ENCODE measurements around the gene BNIP1.

The BNIP1 gene

GRCh38 chr5:173200356-173200755 is 56.0 kb downstream of the BNIP1 start:
- Histone ChIP-seq H3K27ac (replicated peaks; ENCODE audit: low read length) (no peak overlapping the region), H3K9ac (ENCODE audit: low read depth, low read length, poor library complexity) (no peak overlapping the region), H3K4me3 (ENCODE audit: low read length in 2 of 2) (no peak overlapping the region), H3K27me3 (ENCODE audit: control insufficient read depth in 3 of 3, insufficient read depth in 3 of 3, low read depth in 1 of 3, low read length in 3 of 3) (peaks cover 0 to 15% (median 9%) of the 10 kb centered on the region in 3 experiments), H3K79me1 (ENCODE audit: low read depth, low read length) (no peaks in the 10 kb centered on the region), H3K4me2 (ENCODE audit: insufficient read depth, low read length, poor library complexity, severe bottlenecking) (no peak overlapping the region), H3K14ac (ENCODE audit: low read length) (no peak overlapping the region), H3K23ac (ENCODE audit: low read depth, low read length, poor library complexity) (no peak overlapping the region), H2BK5ac (ENCODE audit: low read length) (no peak overlapping the region), H2AK5ac (ENCODE audit: low read depth, low read length) (no peak overlapping the region), H2AFZ (ENCODE audit: low read length) (no peak overlapping the region), H3K18ac (ENCODE audit: low read length) (no peak overlapping the region), H2BK15ac (ENCODE audit: low read length) (no peak overlapping the region), H2BK120ac (ENCODE audit: low read depth, low read length) (no peak overlapping the region), H3K36me3 (replicated peaks in 1 of 2; ENCODE audit: control insufficient read depth in 2 of 2, insufficient read depth in 2 of 2, low read length in 2 of 2) (no peaks in the 10 kb centered on the region), H4K91ac (ENCODE audit: low read depth, low read length, poor library complexity) (no peak overlapping the region), H3K4ac (ENCODE audit: low read length) (no peak overlapping the region), H3K4me1 (ENCODE audit: control insufficient read depth in 2 of 2, insufficient read depth in 1 of 2, low read depth in 1 of 2, low read length in 2 of 2) (peaks cover 2 to 3% of the 10 kb centered on the region in 2 donors), H4K8ac (ENCODE audit: low read depth, low read length) (no peak overlapping the region), H3K9me3 (replicated peaks in 1 of 2; ENCODE audit: control insufficient read depth in 2 of 2, insufficient read depth in 1 of 2, low read depth in 1 of 2, low read length in 2 of 2) (peaks cover 2 to 6% of the 10 kb centered on the region in 2 donors), H2BK12ac (ENCODE audit: low read length) (no peak overlapping the region)
- no peak for DNase-seq (ENCODE audit: low spot score)

GRCh38 chr5:173201636-173202265 is 57.4 kb downstream of the BNIP1 start:
- no CpG with 5 or more reads among the region's 13 CpGs for WGBS, 2 donors (ENCODE audit: extremely low coverage in 2 of 2, insufficient read length in 2 of 2, insufficient replicate concordance in 1 of 2)
- no peak overlapping the region for H3K27ac ChIP-seq (replicated peaks; ENCODE audit: low read length)
- no peak overlapping the region for H3K4me2 ChIP-seq (ENCODE audit: insufficient read depth, low read length, poor library complexity, severe bottlenecking)
- no peak overlapping the region for H3K18ac ChIP-seq (ENCODE audit: low read length)
- H3K36me3 ChIP-seq (replicated peaks in 1 of 2; ENCODE audit: control insufficient read depth in 2 of 2, insufficient read depth in 2 of 2, low read length in 2 of 2), result no peaks in the 10 kb centered on the region
- no peak overlapping the region for H4K8ac ChIP-seq (ENCODE audit: low read depth, low read length)
- no peak overlapping the region for H2BK15ac ChIP-seq (ENCODE audit: low read length)
- no peaks in the 10 kb centered on the region for H3K79me1 ChIP-seq (ENCODE audit: low read depth, low read length)
- no peak overlapping the region for H4K91ac ChIP-seq (ENCODE audit: low read depth, low read length, poor library complexity)
- H3K14ac ChIP-seq (ENCODE audit: low read length), result no peak overlapping the region
- H2BK5ac ChIP-seq (ENCODE audit: low read length), result no peak overlapping the region
- no peak overlapping the region for H3K4me3 ChIP-seq (ENCODE audit: low read length in 2 of 2)
- no peak overlapping the region for H2AFZ ChIP-seq (ENCODE audit: low read length)
- no peak overlapping the region for H3K23ac ChIP-seq (ENCODE audit: low read depth, low read length, poor library complexity)
- H2BK120ac ChIP-seq (ENCODE audit: low read depth, low read length), result no peak overlapping the region
- H3K4ac ChIP-seq (ENCODE audit: low read length), result no peak overlapping the region
- H3K9me3 ChIP-seq (replicated peaks in 1 of 2; ENCODE audit: control insufficient read depth in 2 of 2, insufficient read depth in 1 of 2, low read depth in 1 of 2, low read length in 2 of 2), result peaks cover 2 to 6% of the 10 kb centered on the region in 2 donors
- H3K9ac ChIP-seq (ENCODE audit: low read depth, low read length, poor library complexity), result peak overlapping the region; percentile 71
- H3K27me3 ChIP-seq (ENCODE audit: control insufficient read depth in 3 of 3, insufficient read depth in 3 of 3, low read depth in 1 of 3, low read length in 3 of 3), result peaks cover 0 to 19% (median 9%) of the 10 kb centered on the region in 3 experiments
- DNase-seq (ENCODE audit: low spot score), result no peak
- peaks cover 2 to 5% of the 10 kb centered on the region in 2 donors for H3K4me1 ChIP-seq (ENCODE audit: control insufficient read depth in 2 of 2, insufficient read depth in 1 of 2, low read depth in 1 of 2, low read length in 2 of 2)
- no peak overlapping the region for H2BK12ac ChIP-seq (ENCODE audit: low read length)
- no peak overlapping the region for H2AK5ac ChIP-seq (ENCODE audit: low read depth, low read length)

GRCh38 chr5:173202266-173202875 is 58.0 kb downstream of the BNIP1 start:
- H2BK15ac ChIP-seq (ENCODE audit: low read length), result no peak overlapping the region
- H2BK12ac ChIP-seq (ENCODE audit: low read length), result no peak overlapping the region
- H2AFZ ChIP-seq (ENCODE audit: low read length), result peak overlapping the region; percentile 85
- no peak overlapping the region for H3K4ac ChIP-seq (ENCODE audit: low read length)
- H3K27ac ChIP-seq (replicated peaks; ENCODE audit: low read length), result no peak overlapping the region
- no peak overlapping the region for H3K9ac ChIP-seq (ENCODE audit: low read depth, low read length, poor library complexity)
- no peak overlapping the region for H2BK120ac ChIP-seq (ENCODE audit: low read depth, low read length)
- no peak overlapping the region for H4K8ac ChIP-seq (ENCODE audit: low read depth, low read length)
- H3K4me3 ChIP-seq (ENCODE audit: low read length in 2 of 2), result peak overlapping the region in 1 of 2 donors; percentile 67
- no peaks in the 10 kb centered on the region for H3K79me1 ChIP-seq (ENCODE audit: low read depth, low read length)
- H3K4me1 ChIP-seq (ENCODE audit: control insufficient read depth in 2 of 2, insufficient read depth in 1 of 2, low read depth in 1 of 2, low read length in 2 of 2), result peaks cover 2 to 5% of the 10 kb centered on the region in 2 donors
- H2AK5ac ChIP-seq (ENCODE audit: low read depth, low read length), result no peak overlapping the region
- no peak overlapping the region for H2BK5ac ChIP-seq (ENCODE audit: low read length)
- H3K27me3 ChIP-seq (ENCODE audit: control insufficient read depth in 3 of 3, insufficient read depth in 3 of 3, low read depth in 1 of 3, low read length in 3 of 3), result peaks cover 0 to 17% (median 9%) of the 10 kb centered on the region in 3 experiments
- no peak for DNase-seq (ENCODE audit: low spot score)
- no peak overlapping the region for H3K4me2 ChIP-seq (ENCODE audit: insufficient read depth, low read length, poor library complexity, severe bottlenecking)
- H4K91ac ChIP-seq (ENCODE audit: low read depth, low read length, poor library complexity), result no peak overlapping the region
- no CpG with 5 or more reads among the region's 11 CpGs for WGBS, 2 donors (ENCODE audit: extremely low coverage in 2 of 2, insufficient read length in 2 of 2, insufficient replicate concordance in 1 of 2)
- no peak overlapping the region for H3K23ac ChIP-seq (ENCODE audit: low read depth, low read length, poor library complexity)
- no peaks in the 10 kb centered on the region for H3K36me3 ChIP-seq (replicated peaks in 1 of 2; ENCODE audit: control insufficient read depth in 2 of 2, insufficient read depth in 2 of 2, low read length in 2 of 2)
- no peak overlapping the region for H3K18ac ChIP-seq (ENCODE audit: low read length)
- no peak overlapping the region for H3K14ac ChIP-seq (ENCODE audit: low read length)
- H3K9me3 ChIP-seq (replicated peaks in 1 of 2; ENCODE audit: control insufficient read depth in 2 of 2, insufficient read depth in 1 of 2, low read depth in 1 of 2, low read length in 2 of 2), result peaks cover 2 to 6% of the 10 kb centered on the region in 2 donors

- Histone ChIP-seq H2AK5ac (ENCODE audit: low read depth, low read length) (no peak overlapping the region), H4K91ac (ENCODE audit: low read depth, low read length, poor library complexity) (no peak overlapping the region), H3K4me2 (ENCODE audit: insufficient read depth, low read length, poor library complexity, severe bottlenecking) (no peak overlapping the region), H3K27me3 (ENCODE audit: control insufficient read depth in 3 of 3, insufficient read depth in 3 of 3, low read depth in 1 of 3, low read length in 3 of 3) (peaks cover 0 to 17% (median 9%) of the 10 kb centered on the region in 3 experiments), H3K9ac (ENCODE audit: low read depth, low read length, poor library complexity) (no peak overlapping the region), H3K18ac (ENCODE audit: low read length) (no peak overlapping the region), H3K9me3 (replicated peaks in 1 of 2; ENCODE audit: control insufficient read depth in 2 of 2, insufficient read depth in 1 of 2, low read depth in 1 of 2, low read length in 2 of 2) (peaks cover 2 to 4% of the 10 kb centered on the region in 2 donors), H2AFZ (ENCODE audit: low read length) (no peak overlapping the region), H3K4me3 (ENCODE audit: low read length in 2 of 2) (no peak overlapping the region), H2BK15ac (ENCODE audit: low read length) (no peak overlapping the region), H2BK120ac (ENCODE audit: low read depth, low read length) (no peak overlapping the region), H2BK5ac (ENCODE audit: low read length) (no peak overlapping the region), H3K4ac (ENCODE audit: low read length) (no peak overlapping the region), H3K14ac (ENCODE audit: low read length) (no peak overlapping the region), H3K23ac (ENCODE audit: low read depth, low read length, poor library complexity) (no peak overlapping the region), H4K8ac (ENCODE audit: low read depth, low read length) (no peak overlapping the region), H3K27ac (replicated peaks; ENCODE audit: low read length) (no peak overlapping the region), H3K36me3 (replicated peaks in 1 of 2; ENCODE audit: control insufficient read depth in 2 of 2, insufficient read depth in 2 of 2, low read length in 2 of 2) (no peaks in the 10 kb centered on the region), H2BK12ac (ENCODE audit: low read length) (no peak overlapping the region), H3K79me1 (ENCODE audit: low read depth, low read length) (no peaks in the 10 kb centered on the region), H3K4me1 (ENCODE audit: control insufficient read depth in 2 of 2, insufficient read depth in 1 of 2, low read depth in 1 of 2, low read length in 2 of 2) (peaks cover 2 to 5% of the 10 kb centered on the region in 2 donors)
- WGBS, 2 donors (ENCODE audit: extremely low coverage in 2 of 2, insufficient read length in 2 of 2, insufficient replicate concordance in 1 of 2), result 100% methylated on average over 1 of the region's 6 CpGs; no CpG with 5 or more reads in 1 of the 2 donors
- no peak for DNase-seq (ENCODE audit: low spot score)
These were observed 60.1 kb downstream of the BNIP1 start for GRCh38 chr5:173204185-173204979.
